HepG2 (cell line): ENCODE results near the gene SLC12A2. TPM values are rescaled to one million over a fixed set of nuclear protein-coding genes. Genes with fewer than 3 reads are reported as not detected.
A peak's percentile ranks its signal among the peaks of the same experiment; 100 is the strongest.

Experiments
- ADNP ChIP-seq: sonication (generic); formaldehyde crosslinking; IDR thresholded peaks from 2 replicates; pipeline ENCODE4 v1.4.0; 2020; ENCODE audit warnings: missing genetic modification reagents
- ELF3 ChIP-seq: IDR thresholded peaks from 2 replicates; pipeline ENCODE4 v1.6.1; 2016; ENCODE audit warnings: missing genetic modification reagents, missing compliant biosample characterization
- ELK4 ChIP-seq: sonication (generic); formaldehyde crosslinking; IDR thresholded peaks from 2 replicates; pipeline ENCODE4 v1.9.0; 2021; ENCODE audit warnings: missing genetic modification reagents, borderline replicate concordance
- ETV5 ChIP-seq: IDR thresholded peaks from 2 replicates; pipeline ENCODE4 v1.6.1; 2018; ENCODE audit warnings: missing biosample characterization, missing genetic modification reagents, inconsistent platforms, borderline replicate concordance
- FUBP1 ChIP-seq: sonication (generic); formaldehyde crosslinking; IDR thresholded peaks from 2 replicates; pipeline ENCODE4 v1.5.1; 2020; ENCODE audit warnings: missing genetic modification reagents, mild to moderate bottlenecking, borderline replicate concordance
- HMG20A ChIP-seq: IDR thresholded peaks from 2 replicates; pipeline ENCODE4 v1.6.1; 2016; ENCODE audit warnings: borderline replicate concordance
- MTA3 ChIP-seq: sonication (generic); formaldehyde crosslinking; IDR thresholded peaks from 2 replicates; pipeline ENCODE4 v1.4.0; 2020; ENCODE audit warnings: missing genetic modification reagents
- MZF1 ChIP-seq: sonication (generic); formaldehyde crosslinking; IDR thresholded peaks from 2 replicates; pipeline ENCODE4 v1.8.1; 2023; ENCODE audit warnings: mild to moderate bottlenecking, missing genetic modification reagents, borderline replicate concordance
- TSC22D2 ChIP-seq: sonication (generic); formaldehyde crosslinking; IDR thresholded peaks from 2 replicates; pipeline ENCODE4 v1.5.1; 2020; ENCODE audit warnings: missing genetic modification reagents, mild to moderate bottlenecking, borderline replicate concordance
- ZBTB1 ChIP-seq: sonication (generic); formaldehyde crosslinking; IDR thresholded peaks from 2 replicates; pipeline ENCODE4 v1.4.0; 2020; ENCODE audit warnings: missing genetic modification reagents, borderline replicate concordance
- ZFP36L1 ChIP-seq: sonication (generic); formaldehyde crosslinking; IDR thresholded peaks from 2 replicates; pipeline ENCODE4 v1.8.0; 2022; ENCODE audit warnings: mild to moderate bottlenecking, missing genetic modification reagents, moderate library complexity
- ZNF329 ChIP-seq: sonication (generic); formaldehyde crosslinking; IDR thresholded peaks from 2 replicates; pipeline ENCODE4 v1.9.0; 2021; ENCODE audit warnings: low read depth, mild to moderate bottlenecking, missing genetic modification reagents
- ZNF331 ChIP-seq: sonication (generic); formaldehyde crosslinking; IDR thresholded peaks from 2 replicates; pipeline ENCODE4 v1.4.0; 2020; ENCODE audit warnings: missing genetic modification reagents
- ZNF350 ChIP-seq: sonication (generic); formaldehyde crosslinking; IDR thresholded peaks from 2 replicates; pipeline ENCODE4 v1.4.0; 2020; ENCODE audit warnings: mild to moderate bottlenecking, low read depth, missing genetic modification reagents, borderline replicate concordance
- ZNF580 ChIP-seq: IDR thresholded peaks from 2 replicates; pipeline ENCODE4 v1.6.1; 2016; ENCODE audit warnings: low read depth, borderline replicate concordance
- ZNF691 ChIP-seq: sonication (generic); formaldehyde crosslinking; IDR thresholded peaks from 2 replicates; pipeline ENCODE4 v1.4.0; 2020; ENCODE audit warnings: missing genetic modification reagents, low read depth, mild to moderate bottlenecking, borderline replicate concordance
- ZNF7 ChIP-seq: IDR thresholded peaks from 2 replicates; pipeline ENCODE4 v1.6.1; 2016; ENCODE audit warnings: missing biosample characterization, missing genetic modification reagents
- ZNF772 ChIP-seq: sonication (generic); formaldehyde crosslinking; IDR thresholded peaks from 2 replicates; pipeline ENCODE4 v1.5.0; 2020; ENCODE audit warnings: mild to moderate bottlenecking, missing genetic modification reagents
- ZNF780A ChIP-seq: sonication (generic); formaldehyde crosslinking; IDR thresholded peaks from 2 replicates; pipeline ENCODE4 v1.8.0; 2022; ENCODE audit warnings: mild to moderate bottlenecking, missing genetic modification reagents, moderate library complexity
- ZNF788 ChIP-seq: sonication (generic); formaldehyde crosslinking; IDR thresholded peaks from 2 replicates; pipeline ENCODE4 v1.5.0; 2020; ENCODE audit warnings: mild to moderate bottlenecking, missing genetic modification reagents, borderline replicate concordance
- ZSCAN31 ChIP-seq: sonication (generic); formaldehyde crosslinking; IDR thresholded peaks from 2 replicates; pipeline ENCODE4 v1.5.0; 2020; ENCODE audit warnings: low read depth, mild to moderate bottlenecking, missing genetic modification reagents
- polyA plus RNA-seq, 8 experiments: library from polyadenylated mRNA; depleted of rRNA in 3 of 8; stranded (reverse) in 7 of 8; unstranded in 1 of 8; fragments of >200 nt; fragmentation: Illumina TruSeq in 4 of 8; extraction: Trizol in 4 of 8; gene quantifications; 2 replicates each; pipeline versions ENCODE4 v1.2.1 to v1.2.3, GENCODE V29; 2011 to 2016; ENCODE audit warnings: low read depth in 4 of 8, missing spikeins in 1 of 8, mixed read lengths in 1 of 8; ENCODE audit not compliant: insufficient read depth in 1 of 8
- total RNA-seq, 5 experiments: library from RNA; depleted of rRNA; stranded (reverse); fragments of >200 nt; fragmentation: Illumina TruSeq; extraction: Trizol; gene quantifications; 2 replicates each; pipeline ENCODE4 v1.2.3, GENCODE V29; 2016; ENCODE audit warnings: low read depth in 1 of 5
- TF ChIP-seq, protein P1 (sequence below): sonication (generic); formaldehyde crosslinking; conservative IDR thresholded peaks from 2 replicates; pipeline ENCODE4 v1.4.0; 2020; ENCODE audit warnings: missing genetic modification reagents

Gene SLC12A2
- total and polyA plus RNA-seq, 2 of the 13 experiments (the other 11 are each of a cell fraction or from before 2014, with no cell fraction given) = 4.0 to 9.7 TPM

DNA sequence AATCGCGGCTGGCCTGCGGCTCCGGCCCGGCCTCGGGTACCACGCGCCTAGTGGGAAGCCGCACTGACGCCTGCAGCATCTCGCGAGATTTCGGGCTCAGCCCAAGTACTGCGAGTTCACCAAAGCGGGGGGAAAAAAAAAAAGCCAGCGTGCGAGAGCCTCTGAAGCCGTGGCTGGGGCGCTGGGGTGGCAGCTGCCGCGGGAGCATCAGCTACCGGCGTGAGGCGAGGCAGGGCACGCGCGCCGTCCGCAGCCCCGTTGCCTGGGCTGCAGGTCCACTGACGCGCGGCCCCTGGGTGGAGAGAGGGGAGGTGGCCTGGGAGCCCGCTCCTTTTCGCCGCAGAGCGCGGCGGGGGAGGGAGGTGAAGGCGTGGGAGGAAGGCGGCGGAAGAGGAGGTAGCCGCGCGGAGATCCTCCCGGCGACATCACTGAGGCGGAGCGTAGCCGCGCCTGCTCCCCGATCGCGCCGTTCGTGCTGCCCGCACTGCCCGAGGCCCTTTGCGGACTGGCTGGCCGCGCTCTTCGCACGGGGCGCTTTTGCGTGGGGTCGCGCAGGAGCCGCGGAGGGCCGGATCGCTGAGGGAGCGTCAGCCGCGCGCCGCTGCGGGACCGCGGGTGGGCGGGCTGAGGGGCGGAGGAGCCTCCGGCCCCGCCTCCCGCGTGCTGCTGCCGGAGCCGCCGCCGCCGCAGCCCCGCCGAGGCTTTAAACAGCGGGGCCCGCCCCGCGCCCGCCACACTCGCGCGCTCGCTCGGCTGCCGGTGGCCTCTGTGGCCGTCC, at the start of gene SLC12A2 (continued):
- TF ChIP-seq ETV5 (CRISPR knock-in tag) (no peak), ELF3 (CRISPR knock-in tag) (no peak), TSC22D2 (CRISPR knock-in tag) (no peak), ADNP (CRISPR knock-in tag) (no peak), MZF1 (CRISPR knock-in tag) (no peak), ZNF780A (CRISPR knock-in tag) (no peak), MTA3 (CRISPR knock-in tag) (no peak), HMG20A (no peak), ZNF329 (CRISPR knock-in tag) (no peak), ZBTB1 (no peak), ZNF7 (CRISPR knock-in tag) (no peak), ZNF772 (CRISPR knock-in tag) (no peak), ZNF580 (no peak), ZFP36L1 (no peak), ZNF331 (CRISPR knock-in tag) (no peak), ZNF788 (no peak), FUBP1 (no peak), ELK4 (CRISPR knock-in tag) (no peak), ZSCAN31 (CRISPR knock-in tag) (no peak), ZNF691 (CRISPR knock-in tag) (no peak; the same call in 1 of the 2 replicates), ZNF350 (CRISPR knock-in tag) (peak; percentile 45; the same call in 1 of the 2 replicates)
- TF ChIP-seq, protein P1, sequence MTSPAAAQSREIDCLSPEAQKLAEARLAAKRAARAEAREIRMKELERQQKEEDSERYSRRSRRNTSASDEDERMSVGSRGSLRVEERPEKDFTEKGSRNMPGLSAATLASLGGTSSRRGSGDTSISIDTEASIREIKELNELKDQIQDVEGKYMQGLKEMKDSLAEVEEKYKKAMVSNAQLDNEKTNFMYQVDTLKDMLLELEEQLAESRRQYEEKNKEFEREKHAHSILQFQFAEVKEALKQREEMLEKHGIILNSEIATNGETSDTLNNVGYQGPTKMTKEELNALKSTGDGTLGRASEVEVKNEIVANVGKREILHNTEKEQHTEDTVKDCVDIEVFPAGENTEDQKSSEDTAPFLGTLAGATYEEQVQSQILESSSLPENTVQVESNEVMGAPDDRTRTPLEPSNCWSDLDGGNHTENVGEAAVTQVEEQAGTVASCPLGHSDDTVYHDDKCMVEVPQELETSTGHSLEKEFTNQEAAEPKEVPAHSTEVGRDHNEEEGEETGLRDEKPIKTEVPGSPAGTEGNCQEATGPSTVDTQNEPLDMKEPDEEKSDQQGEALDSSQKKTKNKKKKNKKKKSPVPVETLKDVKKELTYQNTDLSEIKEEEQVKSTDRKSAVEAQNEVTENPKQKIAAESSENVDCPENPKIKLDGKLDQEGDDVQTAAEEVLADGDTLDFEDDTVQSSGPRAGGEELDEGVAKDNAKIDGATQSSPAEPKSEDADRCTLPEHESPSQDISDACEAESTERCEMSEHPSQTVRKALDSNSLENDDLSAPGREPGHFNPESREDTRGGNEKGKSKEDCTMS (CRISPR knock-in tag) = no peak
